NCI-H1048 (cell line): ENCODE results near the gene KIRREL1.

Source experiments
- DNase-seq: peaks from one replicate; lab custom pipeline; 2025; lab: John Stamatoyannopoulos, UW

KIRREL1 gene

DNA sequence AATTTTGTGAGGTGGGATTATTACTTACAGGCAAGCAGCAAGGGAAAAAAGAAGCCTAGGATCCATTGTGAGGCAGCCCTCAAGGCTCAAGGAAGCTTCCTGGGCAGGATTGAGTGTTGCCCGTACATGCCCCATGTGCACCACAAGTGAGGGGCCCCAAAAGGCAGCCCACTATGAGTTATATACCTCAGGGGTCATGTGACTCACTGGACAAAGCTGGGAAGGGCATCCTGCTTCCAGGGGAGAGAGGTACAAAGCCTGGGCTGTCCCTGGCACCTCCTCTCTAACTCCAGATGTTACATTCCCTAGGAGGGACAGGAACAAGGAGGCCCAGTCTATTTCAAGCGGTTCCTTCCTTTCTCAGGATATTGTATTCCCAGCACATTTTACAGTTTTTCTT lies 153.3 kb downstream of the KIRREL1 start:
- no peak for DNase-seq

DNA sequence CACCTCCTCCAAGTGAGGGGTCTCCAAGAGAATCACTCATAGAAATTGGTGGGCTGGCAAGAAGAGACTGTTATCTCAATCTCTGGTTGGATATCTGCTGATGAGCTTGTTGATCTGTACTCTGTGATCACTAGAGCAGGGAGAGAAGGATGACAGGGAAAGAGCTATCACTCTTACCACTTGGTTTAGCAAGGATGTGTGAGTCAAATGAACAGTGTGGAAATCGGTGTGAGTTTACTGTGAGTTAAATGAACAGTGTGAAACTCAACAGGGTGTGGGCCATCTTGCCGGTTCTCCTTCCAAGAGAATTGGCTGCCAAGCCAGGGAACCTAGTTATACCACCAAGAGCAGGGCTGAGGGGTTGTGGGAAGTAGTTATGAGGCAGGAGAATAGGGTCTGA lies 154.0 kb downstream of the KIRREL1 start:
- no peak for DNase-seq

DNA sequence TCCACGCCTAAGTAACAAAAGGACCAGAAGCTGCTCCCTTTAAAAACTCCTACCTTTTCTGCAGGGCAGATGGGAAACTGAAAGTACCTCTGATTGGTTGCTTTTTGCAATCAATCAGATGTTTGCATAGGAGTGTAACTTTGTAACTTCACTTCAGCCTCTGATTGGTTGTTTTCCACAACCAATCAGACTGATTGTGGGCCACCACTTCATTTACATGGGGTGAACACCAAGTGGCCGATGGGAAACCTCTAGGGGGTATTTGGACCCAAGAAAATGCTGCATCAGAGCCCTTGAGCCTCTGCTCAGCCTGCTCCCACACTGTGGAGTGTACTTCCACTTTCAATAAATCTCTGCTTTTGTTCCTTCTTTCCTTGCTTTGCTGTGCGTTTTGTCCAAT lies 154.4 kb downstream of the KIRREL1 start:
- DNase-seq: no peak

DNA sequence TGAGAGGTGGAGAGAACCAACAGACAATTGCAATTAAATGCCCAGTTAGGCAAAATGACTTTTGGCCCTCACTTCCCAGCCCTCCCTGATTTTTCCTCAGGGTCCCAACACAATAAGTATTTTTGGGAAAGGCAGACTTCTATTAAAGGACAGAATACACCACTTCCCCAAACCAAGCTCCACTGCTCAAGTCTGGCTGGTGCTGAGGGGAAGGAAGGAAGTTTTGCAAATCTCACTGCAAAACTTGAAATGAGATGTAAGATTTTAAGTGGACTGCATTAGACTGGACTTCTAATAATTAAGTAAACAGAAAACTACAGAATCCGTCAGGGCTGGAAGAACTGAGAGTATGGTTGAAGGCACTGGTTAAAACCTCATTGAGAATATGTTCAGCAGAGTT lies 155.0 kb downstream of the KIRREL1 start:
- no peak for DNase-seq

DNA sequence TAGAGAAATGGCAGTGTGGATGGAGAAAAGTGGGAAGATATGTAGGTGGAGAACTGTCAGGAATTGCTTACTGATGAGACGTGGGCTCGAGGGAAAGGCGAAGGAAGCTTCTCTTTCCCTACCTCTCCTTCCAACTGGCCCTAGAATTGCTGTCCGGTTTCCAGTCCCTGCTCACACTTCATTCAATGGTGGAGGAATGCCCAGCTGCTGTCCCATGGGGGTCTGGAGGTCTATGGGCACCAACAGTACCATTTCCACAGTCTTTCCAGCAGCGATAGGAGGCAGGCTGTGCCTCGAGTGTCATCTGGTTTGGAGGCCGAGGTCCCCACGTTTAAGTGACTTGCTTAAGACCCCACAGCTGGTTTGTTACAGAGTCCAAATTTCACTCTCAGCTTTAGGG lies 155.7 kb downstream of the KIRREL1 start:
- no peak for DNase-seq
